MCF 10A (cell line): ENCODE data around the gene GOLIM4. TPM values are rescaled to one million over a fixed set of nuclear protein-coding genes. Genes with fewer than 3 reads are reported as not detected.
A peak's percentile ranks its signal among the peaks of the same experiment; 100 is the strongest.

Experiments used
- BruUV-seq: library from RNA; stranded (reverse); fragments of 400-500 nt; replicated peaks from 2 replicates; lab custom pipeline; 2021; lab: Mats Ljungman, UMichigan
- CTCF ChIA-PET: fragments of 300-600 bp; sonication (Branson Sonifier 250); formaldehyde crosslinking; extraction: SDS; loops from one replicate; lab custom pipeline; 2021; ENCODE audit warnings: antibody characterized with exemption, inconsistent platforms; lab: Yijun Ruan, JAX
- POLR2A ChIA-PET: fragments of 300-600, 350-650 bp; sonication (Branson Sonifier 250); formaldehyde crosslinking; extraction: SDS; loops from one replicate; lab custom pipeline; 2020; ENCODE audit warnings: antibody characterized with exemption, inconsistent platforms; lab: Yijun Ruan, JAX
- DNase-seq: peaks from one replicate; pipeline ENCODE4 v3.0.0-alpha.2; 2018; ENCODE audit not compliant: unreplicated experiment
- H3K27ac Mint-ChIP-seq: one replicate; pipeline ENCODE4 v1.8.0; 2022; ENCODE audit warnings: mild to moderate bottlenecking, low read depth, mixed read lengths; ENCODE audit not compliant: unreplicated experiment
- H3K27me3 Mint-ChIP-seq: one replicate; pipeline ENCODE4 v1.8.0; 2022; ENCODE audit warnings: mixed read lengths; ENCODE audit not compliant: insufficient read depth, unreplicated experiment
- H3K36me3 Mint-ChIP-seq: one replicate; pipeline ENCODE4 v1.8.0; 2022; ENCODE audit warnings: mild to moderate bottlenecking, moderate library complexity, mixed read lengths; ENCODE audit not compliant: insufficient read depth, unreplicated experiment
- H3K4me1 Mint-ChIP-seq: one replicate; pipeline ENCODE4 v1.8.0; 2022; ENCODE audit warnings: mixed read lengths; ENCODE audit not compliant: insufficient read depth, unreplicated experiment
- H3K4me3 Mint-ChIP-seq: one replicate; pipeline ENCODE4 v1.8.0; 2022; ENCODE audit warnings: mild to moderate bottlenecking, moderate library complexity, mixed read lengths; ENCODE audit not compliant: unreplicated experiment
- H3K9me3 Mint-ChIP-seq: one replicate; pipeline ENCODE4 v1.8.0; 2022; ENCODE audit warnings: mixed read lengths; ENCODE audit not compliant: unreplicated experiment
- intact Hi-C: fragments of 100-400 bp; cut with micrococcal nuclease; formaldehyde crosslinking; loops from 2 replicates; pipeline ENCODE4 v1.14.1; 2022
- total RNA-seq: library from RNA; stranded (reverse); gene quantifications from 2 replicates; pipeline ENCODE4 v1.2.3, GENCODE V29; 2022
- TF ChIP-seq, protein P1 (sequence below): fragments of 200-600 bp; IDR thresholded peaks from one replicate; pipeline ENCODE4 v1.8.0; 2022; ENCODE audit warnings: antibody characterized with exemption, mild to moderate bottlenecking; ENCODE audit not compliant: unreplicated experiment

The GOLIM4 gene
- total RNA-seq, 1 experiment from 2014 or later, result 25.8 TPM

DNA sequence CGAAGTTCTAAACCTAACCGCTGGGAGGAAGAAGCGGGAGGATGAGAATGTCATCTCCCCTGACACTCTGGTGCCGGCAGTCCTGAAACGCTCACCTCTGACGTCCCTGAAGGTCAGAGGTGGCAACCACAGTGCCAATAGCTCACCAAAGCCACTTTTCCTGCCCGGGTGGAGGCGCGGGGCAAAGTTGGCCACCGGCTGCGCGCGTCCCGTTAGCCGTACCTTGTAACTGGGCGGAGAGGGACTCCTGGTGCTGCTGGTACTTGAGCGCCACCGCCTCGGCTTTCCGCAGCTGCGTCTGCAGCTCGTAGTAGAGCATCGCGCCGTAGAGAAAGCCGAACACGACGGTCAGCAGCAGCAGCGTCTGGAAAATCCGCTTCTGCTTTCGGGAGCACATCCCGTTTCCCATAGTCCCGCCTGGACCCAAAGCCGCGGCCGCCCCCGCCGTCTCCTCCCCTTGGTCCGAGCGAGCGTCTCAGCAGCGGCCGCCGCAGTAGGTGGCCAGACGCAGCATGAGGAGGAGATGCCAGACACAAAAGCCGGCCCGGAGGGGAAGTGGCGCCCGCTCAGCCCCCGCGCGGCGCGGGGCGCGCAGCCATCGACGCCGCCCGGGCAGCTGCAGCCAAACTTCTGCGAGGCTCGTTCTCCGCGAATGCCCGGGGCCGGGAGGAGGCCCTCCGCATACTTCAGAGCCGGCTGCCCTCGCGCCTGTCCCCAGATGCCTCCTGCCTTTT, 680 bp downstream of the GOLIM4 start:
- peak overlapping the region; percentile 80 for H3K4me3 Mint-ChIP-seq
- ChIA-PET CTCF (interaction anchor here (0.6 to 5.3 kb wide), 16 partner anchors 10 to 1668 kb away, joined by 3 to 78 read pairs (median 4); no protein-coding TSS in a partner anchor), POLR2A (interaction anchor here (0.7 to 5.1 kb wide), 16 partner anchors 9 to 1051 kb away, joined by 3 to 39 read pairs (median 7); partner anchors contain the start of gene SERPINI1)
- peak; percentile 75 for DNase-seq
- TF ChIP-seq, protein P1, sequence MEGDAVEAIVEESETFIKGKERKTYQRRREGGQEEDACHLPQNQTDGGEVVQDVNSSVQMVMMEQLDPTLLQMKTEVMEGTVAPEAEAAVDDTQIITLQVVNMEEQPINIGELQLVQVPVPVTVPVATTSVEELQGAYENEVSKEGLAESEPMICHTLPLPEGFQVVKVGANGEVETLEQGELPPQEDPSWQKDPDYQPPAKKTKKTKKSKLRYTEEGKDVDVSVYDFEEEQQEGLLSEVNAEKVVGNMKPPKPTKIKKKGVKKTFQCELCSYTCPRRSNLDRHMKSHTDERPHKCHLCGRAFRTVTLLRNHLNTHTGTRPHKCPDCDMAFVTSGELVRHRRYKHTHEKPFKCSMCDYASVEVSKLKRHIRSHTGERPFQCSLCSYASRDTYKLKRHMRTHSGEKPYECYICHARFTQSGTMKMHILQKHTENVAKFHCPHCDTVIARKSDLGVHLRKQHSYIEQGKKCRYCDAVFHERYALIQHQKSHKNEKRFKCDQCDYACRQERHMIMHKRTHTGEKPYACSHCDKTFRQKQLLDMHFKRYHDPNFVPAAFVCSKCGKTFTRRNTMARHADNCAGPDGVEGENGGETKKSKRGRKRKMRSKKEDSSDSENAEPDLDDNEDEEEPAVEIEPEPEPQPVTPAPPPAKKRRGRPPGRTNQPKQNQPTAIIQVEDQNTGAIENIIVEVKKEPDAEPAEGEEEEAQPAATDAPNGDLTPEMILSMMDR, result no peak
- H3K36me3 Mint-ChIP-seq, result peaks cover 12% of the 10 kb centered on the region
- intact Hi-C loops, result loop anchor here (2.0 kb wide), 1 partner anchor 24 kb away; no protein-coding TSS in a partner anchor
- no peaks in the 10 kb centered on the region for H3K9me3 Mint-ChIP-seq
- H3K27ac Mint-ChIP-seq, result peak overlapping the region; percentile 85
- no TSS peak for BruUV-seq
- H3K27me3 Mint-ChIP-seq, result no peaks in the 10 kb centered on the region
- H3K4me1 Mint-ChIP-seq, result peaks cover 28% of the 10 kb centered on the region

DNA sequence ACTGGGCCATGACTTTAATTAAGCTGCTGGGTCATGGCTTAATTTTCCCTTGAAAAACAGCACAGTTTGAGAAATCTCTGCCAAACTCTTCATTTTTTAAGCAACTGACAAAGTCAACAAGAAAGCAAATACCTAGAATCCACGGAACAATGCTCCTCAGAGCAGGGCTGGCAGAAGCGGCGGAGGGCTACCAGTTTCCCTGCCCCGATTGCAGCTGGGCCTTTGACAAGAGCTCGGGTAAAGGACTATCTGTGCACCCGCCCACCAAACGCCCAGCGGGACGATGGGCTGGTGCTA, 1.2 kb downstream of the GOLIM4 start:
- CTCF ChIA-PET, result interaction anchor here (0.6 to 5.3 kb wide), 18 partner anchors 10 to 1669 kb away, joined by 3 to 78 read pairs (median 4); no protein-coding TSS in a partner anchor
- no peaks in the 10 kb centered on the region for H3K27me3 Mint-ChIP-seq
- intact Hi-C loops, result loop anchor here (2.0 kb wide), 1 partner anchor 24 kb away; no protein-coding TSS in a partner anchor
- H3K27ac Mint-ChIP-seq, result no peak overlapping the region
- H3K9me3 Mint-ChIP-seq, result no peaks in the 10 kb centered on the region
- DNase-seq, result peak; percentile 11
- POLR2A ChIA-PET, result interaction anchor here (0.6 to 5.1 kb wide), 17 partner anchors 8 to 1052 kb away, joined by 3 to 39 read pairs (median 6); partner anchors contain the start of gene SERPINI1
- TF ChIP-seq, protein P1, result peak; percentile 20
- no TSS peak for BruUV-seq
- H3K4me3 Mint-ChIP-seq, result peak overlapping the region; percentile 80
- H3K36me3 Mint-ChIP-seq, result peaks cover 12% of the 10 kb centered on the region
- peaks cover 28% of the 10 kb centered on the region for H3K4me1 Mint-ChIP-seq

DNA sequence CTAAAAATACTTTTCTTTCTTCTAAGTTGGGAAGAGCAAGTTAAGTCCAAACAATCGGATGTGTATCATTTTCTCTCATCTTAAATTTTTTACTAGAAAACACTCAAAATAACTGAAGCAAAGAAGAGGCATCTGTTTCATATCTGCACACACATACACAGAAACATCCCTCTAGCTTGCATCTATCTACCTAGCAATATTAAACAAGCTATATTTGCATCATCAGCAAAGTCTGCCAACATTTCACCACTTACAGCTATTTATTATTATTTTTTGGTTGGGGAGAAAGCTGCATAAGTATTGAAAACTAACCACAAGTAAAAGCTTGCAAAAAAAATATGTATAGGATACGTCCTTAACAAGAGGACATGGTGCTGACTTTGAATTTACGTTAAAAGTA, 1.9 kb downstream of the GOLIM4 start:
- no peaks in the 10 kb centered on the region for H3K27me3 Mint-ChIP-seq
- no peak for DNase-seq
- H3K36me3 Mint-ChIP-seq, result peaks cover 12% of the 10 kb centered on the region
- H3K4me1 Mint-ChIP-seq, result peaks cover 28% of the 10 kb centered on the region
- no peaks in the 10 kb centered on the region for H3K9me3 Mint-ChIP-seq
- ChIA-PET POLR2A (interaction anchor here (0.7 to 5.1 kb wide), 12 partner anchors 14 to 1053 kb away, joined by 3 to 39 read pairs (median 10); partner anchors contain the start of gene SERPINI1), CTCF (interaction anchor here (0.6 to 5.3 kb wide), 14 partner anchors 10 to 773 kb away, joined by 3 to 78 read pairs (median 4); no protein-coding TSS in a partner anchor)
- TF ChIP-seq, protein P1, result no peak
- H3K4me3 Mint-ChIP-seq, result peak overlapping the region; percentile 80
- no TSS peak for BruUV-seq
- intact Hi-C loops, result loop anchor here (2.0 kb wide), 1 partner anchor 23 kb away; no protein-coding TSS in a partner anchor
- no peak overlapping the region for H3K27ac Mint-ChIP-seq

DNA sequence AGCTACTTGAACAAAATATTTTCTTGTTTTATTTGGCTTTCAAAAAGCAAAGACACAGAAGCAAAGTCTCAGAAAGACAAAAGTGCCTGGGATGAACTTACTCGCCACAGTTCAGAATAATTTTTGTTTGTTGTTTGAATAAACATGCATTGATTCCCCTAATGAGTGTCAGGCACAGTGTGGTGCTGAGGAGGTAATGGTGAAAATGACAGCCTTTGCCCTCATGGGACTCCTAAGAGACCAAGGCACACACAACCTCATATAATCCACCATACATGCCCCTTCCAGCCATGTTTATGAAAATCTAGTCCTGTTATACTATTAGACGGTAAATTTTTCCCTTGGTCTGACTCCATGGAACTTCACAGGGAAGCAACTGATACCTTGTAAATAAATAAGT, 2.5 kb downstream of the GOLIM4 start:
- peak overlapping the region; percentile 80 for H3K4me3 Mint-ChIP-seq
- peaks cover 12% of the 10 kb centered on the region for H3K36me3 Mint-ChIP-seq
- CTCF ChIA-PET, result interaction anchor here (1.0 to 5.3 kb wide), 7 partner anchors 10 to 73 kb away, joined by 4 to 78 read pairs (median 6); no protein-coding TSS in a partner anchor

More for the DNA sequence above, 2.5 kb downstream of the GOLIM4 start:
- TF ChIP-seq, protein P1, result no peak
- Mint-ChIP-seq H3K27me3 (no peaks in the 10 kb centered on the region), H3K9me3 (no peaks in the 10 kb centered on the region), H3K27ac (no peak overlapping the region), H3K4me1 (peaks cover 34% of the 10 kb centered on the region)
- intact Hi-C loops, result no loop called here
- BruUV-seq, result TSS peak; percentile 10
- DNase-seq, result no peak
- POLR2A ChIA-PET, result interaction anchor here (0.6 to 5.1 kb wide), 7 partner anchors 14 to 958 kb away, joined by 3 to 39 read pairs (median 19); partner anchors contain the start of gene SERPINI1
